ENCODE results near the gene MALRD1. TPM values are rescaled to one million over a fixed set of nuclear protein-coding genes. Genes with fewer than 3 reads are reported as not detected.
"Not testable (repeated sequence)": the region's sequence is repeated elsewhere in the genome, so short reads cannot be mapped to it uniquely, and the experiment has no call there.

The MALRD1 gene
- total RNA-seq, 1 experiment from 2014 or later = not detected

- no peak for DNase-seq (ENCODE audit: low spot score)
These were observed 658.3 kb downstream of the MALRD1 start for GRCh38 chr10:19706904-19707303.

- no peak for DNase-seq (ENCODE audit: low spot score)
These were observed 658.8 kb downstream of the MALRD1 start for GRCh38 chr10:19707376-19707775.

GRCh38 chr10:19708031-19708430 lies 659.4 kb downstream of the MALRD1 start:
- no peak for DNase-seq (ENCODE audit: low spot score)

- no peak for DNase-seq (ENCODE audit: low spot score)
These were observed 662.0 kb downstream of the MALRD1 start for GRCh38 chr10:19710600-19710999.

GRCh38 chr10:19713159-19713558 lies 664.6 kb downstream of the MALRD1 start:
- DNase-seq (ENCODE audit: low spot score) = no peak

GRCh38 chr10:19713800-19714525 lies 665.4 kb downstream of the MALRD1 start:
- DNase-seq (ENCODE audit: low spot score) = no peak

- DNase-seq (ENCODE audit: low spot score) = peak; percentile 78
These were observed 670.7 kb downstream of the MALRD1 start for GRCh38 chr10:19719284-19719683.

GRCh38 chr10:19724287-19724686 lies 675.7 kb downstream of the MALRD1 start:
- DNase-seq (ENCODE audit: low spot score) = no peak

GRCh38 chr10:19728376-19728775 lies 679.8 kb downstream of the MALRD1 start:
- DNase-seq (ENCODE audit: low spot score) = no peak

- DNase-seq (ENCODE audit: low spot score) = no peak
These were observed 680.4 kb downstream of the MALRD1 start for GRCh38 chr10:19728964-19729363.

GRCh38 chr10:19730167-19730906 lies 681.7 kb downstream of the MALRD1 start:
- peak; percentile 85 for DNase-seq (ENCODE audit: low spot score)

- DNase-seq (ENCODE audit: low spot score) = no peak
These were observed 682.3 kb downstream of the MALRD1 start for GRCh38 chr10:19730907-19731217.

- no peak for DNase-seq (ENCODE audit: low spot score)
These were observed 683.0 kb downstream of the MALRD1 start for GRCh38 chr10:19731560-19731959.

- no peak for DNase-seq (ENCODE audit: low spot score)
These were observed 689.8 kb downstream of the MALRD1 start for GRCh38 chr10:19738440-19738839.

GRCh38 chr10:19739232-19739631 lies 690.6 kb downstream of the MALRD1 start:
- not testable (repeated sequence) for DNase-seq (ENCODE audit: low spot score)

- not testable (repeated sequence) for DNase-seq (ENCODE audit: low spot score)
These were observed 693.5 kb downstream of the MALRD1 start for GRCh38 chr10:19742144-19742543.

- no peak for DNase-seq (ENCODE audit: low spot score)
These were observed 697.1 kb downstream of the MALRD1 start for GRCh38 chr10:19745672-19746071.

- peak; percentile 97 for DNase-seq (ENCODE audit: low spot score)
These were observed 700.7 kb downstream of the MALRD1 start for GRCh38 chr10:19749185-19749729.

- DNase-seq (ENCODE audit: low spot score) = no peak
These were observed 702.4 kb downstream of the MALRD1 start for GRCh38 chr10:19750972-19751371.

GRCh38 chr10:19756919-19757318 lies 708.3 kb downstream of the MALRD1 start:
- no peak for DNase-seq (ENCODE audit: low spot score)

- peak; percentile 57 for DNase-seq (ENCODE audit: low spot score)
These were observed 713.4 kb downstream of the MALRD1 start for GRCh38 chr10:19762026-19762425.

- DNase-seq (ENCODE audit: low spot score) = no peak
These were observed 715.5 kb downstream of the MALRD1 start for GRCh38 chr10:19764111-19764510.

GRCh38 chr10:19767876-19768275 lies 719.3 kb downstream of the MALRD1 start:
- peak; percentile 54 for DNase-seq (ENCODE audit: low spot score)
